Glomerular endothelial cell (primary cell): ENCODE measurements around the gene CDH2. TPM values are rescaled to one million over a fixed set of nuclear protein-coding genes. Genes with fewer than 3 reads are reported as not detected.
A peak's percentile ranks its signal among the peaks of the same experiment; 100 is the strongest.

ENCODE experiments used
- DNase-seq: peaks from one replicate; pipeline ENCODE4 v3.0.0-alpha.2; 2011; ENCODE audit warnings: low read depth, low spot score; ENCODE audit errors: extremely low read depth
- total RNA-seq: library from RNA; depleted of rRNA; stranded (reverse); fragments of >200 nt; gene quantifications from 2 replicates; pipeline ENCODE4 v1.2.3, GENCODE V29; 2015

Gene CDH2
- total RNA-seq, 1 donor from 2014 or later, result 104 TPM

DNA sequence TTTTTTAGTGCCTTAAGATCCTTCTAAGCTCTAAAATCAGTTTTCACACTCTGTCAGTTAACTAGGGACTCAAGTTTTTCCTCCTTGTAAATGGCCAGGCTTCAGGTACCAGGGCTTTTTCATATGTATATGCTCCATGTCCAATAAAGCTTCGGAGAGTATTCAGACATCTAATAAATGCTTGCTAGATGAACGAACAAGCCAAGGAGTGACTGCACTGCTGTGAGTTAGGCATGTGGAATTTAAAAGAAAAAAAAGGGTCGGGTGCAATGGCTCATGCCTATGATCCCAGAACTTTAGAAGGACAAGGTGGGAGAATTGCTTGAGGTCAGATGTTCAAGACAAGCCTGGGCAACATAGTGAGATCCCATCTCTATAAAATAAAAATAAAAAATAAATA is 81.9 kb downstream of the CDH2 start:
- no peak for DNase-seq

DNA sequence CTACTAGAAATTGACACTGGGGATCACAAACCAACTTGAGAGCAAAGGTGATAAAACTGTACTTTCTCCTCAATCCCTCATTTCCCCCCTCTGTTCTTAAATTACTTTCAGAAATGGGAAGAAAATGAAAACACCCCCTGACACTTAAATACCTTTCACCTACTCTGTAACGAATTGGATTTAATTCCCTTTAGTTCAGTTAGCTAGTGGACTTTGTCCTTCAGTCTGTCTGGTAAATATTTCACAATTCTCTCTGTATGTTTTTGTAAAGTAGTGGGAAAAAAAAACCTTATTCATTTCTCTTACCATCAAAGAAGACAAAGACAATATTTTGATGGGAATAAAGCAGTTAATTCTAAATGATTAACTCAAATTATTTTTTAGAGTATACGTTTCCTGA is 85.7 kb downstream of the CDH2 start:
- DNase-seq, result no peak

DNA sequence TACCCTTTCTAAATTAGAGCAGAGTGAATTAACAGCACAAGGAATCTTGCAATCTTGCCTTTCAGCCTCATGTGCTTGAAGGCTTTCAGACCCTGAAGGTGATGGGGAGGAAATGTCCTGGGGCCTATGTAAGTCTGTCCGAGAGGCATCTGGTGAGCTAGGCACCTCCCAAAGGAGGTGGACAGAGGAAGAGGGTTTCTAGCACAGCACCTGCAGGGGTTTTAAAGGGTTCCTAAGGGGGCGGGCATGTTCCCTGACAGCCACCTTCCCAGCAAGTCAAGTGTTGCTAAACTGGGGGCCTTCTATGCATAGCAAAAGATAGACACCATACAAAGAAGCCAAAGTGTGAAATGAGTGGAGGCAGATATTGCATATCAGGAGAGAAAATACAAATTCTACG is 88.5 kb downstream of the CDH2 start:
- DNase-seq, result no peak

DNA sequence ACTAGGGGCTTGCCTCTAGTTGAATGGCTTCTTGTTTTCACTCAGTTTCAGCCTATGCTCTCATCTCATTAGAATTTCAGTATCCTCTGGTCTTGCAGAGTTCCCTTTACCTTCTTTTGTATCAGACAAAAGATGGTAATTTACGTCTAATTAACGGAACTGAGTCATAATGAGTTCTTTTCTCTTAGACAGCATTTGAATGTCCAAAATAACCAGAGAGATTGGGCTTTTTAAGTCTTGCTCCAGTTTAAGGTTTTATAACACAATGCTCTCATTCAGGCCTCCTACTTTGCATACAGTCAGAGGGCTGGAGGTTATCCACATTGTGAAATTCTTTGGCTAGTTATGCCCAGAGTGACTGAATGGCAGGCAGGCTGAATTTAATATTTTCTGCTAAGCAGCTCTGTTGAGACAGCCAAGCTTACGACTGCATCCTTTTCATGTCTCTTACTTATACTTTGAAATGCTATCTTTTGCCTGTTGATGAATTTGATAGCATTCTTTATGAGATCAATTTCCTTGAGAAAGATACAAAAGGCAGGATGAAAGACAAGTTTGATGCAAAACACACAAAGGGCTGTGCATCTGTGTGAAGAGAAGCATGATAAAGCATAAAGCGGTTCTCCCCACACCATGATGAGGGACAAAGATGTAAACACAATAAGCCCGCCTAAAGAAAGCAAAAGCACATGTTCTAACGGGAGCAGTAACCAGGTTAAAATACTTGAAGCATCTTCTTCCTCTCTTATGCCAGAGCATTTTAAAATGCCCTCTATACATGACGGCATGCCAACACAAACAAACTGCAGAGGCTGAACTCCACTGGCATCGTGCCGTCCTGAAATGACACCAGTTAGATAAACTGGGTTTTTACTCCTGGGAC is 90.0 kb downstream of the CDH2 start:
- DNase-seq, result no peak

DNA sequence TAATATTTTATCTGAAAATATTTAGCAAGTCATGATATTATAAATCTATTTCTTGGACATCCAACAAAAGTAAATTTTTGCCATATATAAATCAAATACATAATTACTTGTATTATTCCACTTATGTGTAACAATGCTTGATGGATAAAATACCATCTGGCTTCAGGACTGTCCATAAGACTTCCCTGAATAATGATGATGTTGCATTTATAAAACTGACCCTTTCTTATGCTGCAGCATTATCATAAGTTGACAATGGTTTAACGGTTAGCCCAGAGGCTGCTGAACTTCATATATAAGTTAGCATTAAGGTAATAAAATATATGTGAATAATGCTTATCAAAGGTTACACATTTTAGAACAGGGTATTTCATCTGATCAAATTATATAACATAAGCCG is 95.4 kb downstream of the CDH2 start:
- no peak for DNase-seq

- no peak for DNase-seq
Measured at GRCh38 chr18:28080876-28081300, 96.0 kb downstream of the CDH2 start.

- no peak for DNase-seq
Measured at GRCh38 chr18:28079883-28080282, 97.0 kb downstream of the CDH2 start.

GRCh38 chr18:28078849-28079248 is 98.1 kb downstream of the CDH2 start:
- no peak for DNase-seq

- DNase-seq, result no peak
Measured at GRCh38 chr18:28078298-28078697, 98.6 kb downstream of the CDH2 start.

GRCh38 chr18:28075501-28075900 is 101.4 kb downstream of the CDH2 start:
- DNase-seq, result no peak

DNA sequence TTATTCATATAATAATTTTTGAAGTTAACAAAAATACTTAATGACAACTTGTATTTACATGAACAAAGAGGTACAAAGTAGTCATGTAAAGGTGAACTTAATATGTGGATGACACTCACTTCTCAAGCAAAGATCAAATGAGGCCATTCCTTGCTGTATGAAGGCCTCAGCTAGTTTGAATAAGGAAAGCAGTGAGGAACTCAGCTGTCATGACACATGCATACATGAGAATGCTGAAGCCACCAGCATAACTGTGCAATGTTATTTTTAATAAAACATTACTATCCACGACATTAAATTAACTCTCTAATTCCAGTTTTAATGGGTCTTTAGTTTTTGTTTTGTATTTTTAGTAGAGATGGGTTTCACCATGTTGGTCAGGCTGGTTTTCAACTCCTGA is 102.9 kb downstream of the CDH2 start:
- no peak for DNase-seq

DNA sequence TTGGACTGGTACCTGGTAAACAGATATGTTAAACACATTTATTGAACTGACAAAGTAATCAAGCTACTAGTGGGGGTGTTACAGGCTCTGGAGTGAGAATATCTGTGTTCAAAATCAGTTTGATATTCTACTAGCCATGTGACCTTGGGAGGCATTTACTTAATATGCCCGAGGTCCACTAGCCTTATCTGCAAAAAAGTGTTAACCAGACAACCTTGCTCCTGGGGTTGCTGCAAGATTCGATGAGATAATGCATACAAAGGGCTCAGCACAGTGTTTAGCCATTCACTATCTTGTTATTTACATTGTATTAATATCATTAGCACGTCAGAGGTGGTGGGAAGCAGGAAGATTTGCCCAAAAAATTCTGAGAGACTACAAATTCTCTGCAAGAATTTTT is 103.3 kb downstream of the CDH2 start:
- no peak for DNase-seq

DNA sequence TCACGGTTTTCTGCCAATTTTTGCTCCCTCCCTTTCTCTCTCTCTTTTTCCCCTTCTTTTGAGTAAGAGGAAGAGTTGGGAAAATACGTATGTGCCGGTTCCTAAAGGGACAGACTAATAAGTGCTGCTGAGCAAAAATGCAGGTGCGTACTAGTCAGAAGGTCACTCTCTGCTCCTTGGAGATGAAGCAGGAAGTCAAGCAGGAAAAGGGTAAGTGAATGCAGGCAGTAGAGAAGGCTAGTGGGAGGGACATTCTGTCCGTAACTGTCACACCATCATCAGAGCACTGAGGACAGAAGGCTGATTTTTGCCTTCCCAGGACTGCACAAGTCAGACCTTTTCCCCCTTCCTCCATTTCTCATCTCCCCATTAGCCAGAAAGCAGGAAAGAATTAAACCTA is 105.7 kb downstream of the CDH2 start:
- no peak for DNase-seq

GRCh38 chr18:28068207-28068606 is 108.7 kb downstream of the CDH2 start:
- DNase-seq, result no peak

GRCh38 chr18:28067346-28067745 is 109.6 kb downstream of the CDH2 start:
- DNase-seq, result no peak

GRCh38 chr18:28065793-28066186 is 111.1 kb downstream of the CDH2 start:
- DNase-seq, result no peak

GRCh38 chr18:28065031-28065792 is 111.7 kb downstream of the CDH2 start:
- DNase-seq, result peak; percentile 22

DNA sequence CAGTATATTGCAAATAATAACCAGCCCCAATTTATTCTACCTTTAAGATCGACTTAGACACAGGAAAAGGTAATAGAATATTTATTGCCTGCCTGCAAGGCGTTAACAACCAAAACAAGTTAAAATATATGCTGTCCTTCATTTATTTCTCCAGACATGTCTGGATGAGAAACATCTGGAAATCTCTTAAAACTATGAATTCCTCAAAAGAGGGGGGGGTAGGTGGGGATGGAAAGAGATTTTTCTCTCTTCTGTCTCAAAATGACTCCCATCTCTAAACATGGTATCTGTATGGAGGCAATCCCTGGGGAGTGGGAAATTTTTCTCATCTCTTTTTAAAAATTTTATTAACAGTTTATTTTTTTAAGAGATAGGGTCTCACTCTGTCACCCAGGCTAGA is 113.0 kb downstream of the CDH2 start:
- no peak for DNase-seq

- no peak for DNase-seq
Measured at GRCh38 chr18:28063271-28063761, 113.6 kb downstream of the CDH2 start.

GRCh38 chr18:28062443-28062842 is 114.5 kb downstream of the CDH2 start:
- no peak for DNase-seq

DNA sequence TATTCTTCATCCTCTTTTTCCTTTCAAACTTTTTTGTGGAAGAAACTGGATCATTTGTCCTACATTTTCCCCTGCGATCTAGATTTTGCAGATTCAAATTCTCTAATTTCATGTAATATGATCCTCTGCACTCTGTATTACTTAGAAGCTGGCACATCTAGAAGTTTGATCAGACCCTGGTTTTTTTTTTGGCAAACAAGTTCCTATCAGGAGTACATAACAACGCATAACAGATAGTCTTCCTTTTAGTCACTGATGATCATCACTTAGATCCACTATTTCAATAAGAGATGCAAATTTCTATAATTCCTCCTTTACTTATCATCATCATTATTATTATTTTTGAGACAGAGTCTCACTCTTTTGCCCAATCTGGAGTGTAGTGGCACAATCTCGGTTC is 117.1 kb downstream of the CDH2 start:
- DNase-seq, result no peak

GRCh38 chr18:28050545-28050944 is 126.4 kb downstream of the CDH2 start:
- DNase-seq, result no peak
